Activated CD4-positive, alpha-beta T cell treated with anti-CD3 and anti-CD28 coated beads, Interleukin-2, amount 50 U/mL, for 4 hours (primary cell): ENCODE results near the gene ADORA3.
A peak's percentile ranks its signal among the peaks of the same experiment; 100 is the strongest.

Source experiments
- DNase-seq, 2 experiments: peaks; one replicate each; pipeline ENCODE4 v3.0.0-alpha.2; 2020

ADORA3 gene

GRCh38 chr1:111507411-111508201, 4.2 kb upstream of the ADORA3 start:
- peak; percentile 55 to 56 for DNase-seq

DNA sequence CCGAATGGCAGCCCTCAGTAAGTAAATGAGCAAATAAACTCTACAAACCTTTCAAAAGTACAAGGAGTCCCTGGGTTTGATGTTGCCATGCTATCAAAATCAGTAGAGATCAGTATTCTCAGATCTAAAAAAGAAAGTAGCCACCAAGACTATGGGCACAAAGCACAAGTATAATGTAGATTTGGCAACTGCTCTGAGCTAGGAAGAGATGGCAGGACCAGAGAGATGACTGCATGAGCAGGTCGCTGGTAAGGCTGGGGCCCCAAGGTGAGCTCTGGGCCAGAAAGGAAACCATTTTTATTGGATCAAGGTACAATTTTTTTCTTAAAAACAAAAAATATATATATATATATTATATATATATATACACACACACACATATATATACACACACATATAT, 3.1 kb upstream of the ADORA3 start:
- DNase-seq, result no peak

DNA sequence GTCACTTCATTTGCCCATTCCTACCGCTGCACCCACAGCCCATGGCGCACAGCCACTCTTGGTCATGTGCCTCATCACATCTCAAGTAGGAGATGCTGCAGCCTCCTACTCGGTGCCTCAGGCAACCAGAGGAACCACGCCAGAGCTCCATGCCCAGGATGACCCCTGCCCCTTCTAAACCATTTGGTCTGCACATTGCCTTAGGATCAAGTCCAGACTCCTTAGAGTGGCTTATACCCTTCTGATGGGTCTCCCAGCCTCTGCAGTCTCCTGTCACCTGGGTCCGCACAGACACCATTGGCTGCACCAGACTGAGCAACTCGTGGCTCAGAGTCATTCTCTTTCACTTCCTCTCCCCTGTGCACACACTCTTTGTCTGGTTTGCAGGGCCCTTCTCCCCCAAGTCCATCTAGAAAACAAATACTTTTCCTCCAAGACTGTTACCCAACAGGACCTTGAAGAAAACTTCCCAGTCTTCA, 2.2 kb upstream of the ADORA3 start:
- DNase-seq, result no peak

DNA sequence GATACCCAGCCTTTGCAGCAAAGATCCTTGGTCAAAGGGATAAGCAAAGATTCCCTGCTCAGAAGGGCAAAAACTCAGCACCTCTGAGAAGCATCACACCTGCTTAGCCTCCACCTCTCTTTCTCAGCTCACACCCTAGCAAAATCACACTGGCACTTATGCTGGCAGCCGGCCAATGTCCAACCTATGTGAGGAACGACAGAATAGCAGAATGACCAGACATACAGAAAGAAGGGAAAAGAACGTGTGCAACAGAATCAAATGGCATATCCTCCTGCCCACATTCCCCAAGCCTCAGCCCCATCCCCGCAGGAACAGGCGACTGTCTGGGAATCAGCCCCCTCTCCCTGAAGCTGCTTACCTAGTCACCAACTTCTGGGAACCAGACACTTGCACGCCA, 664 bp upstream of the ADORA3 start:
- DNase-seq, result no peak

- DNase-seq, result no peak
Observed at GRCh38 chr1:111501645-111502044, 1.8 kb downstream of the ADORA3 start.

GRCh38 chr1:111499026-111499785, 4.2 kb downstream of the ADORA3 start:
- no peak for DNase-seq

GRCh38 chr1:111497592-111497991, 5.8 kb downstream of the ADORA3 start:
- DNase-seq, result no peak

DNA sequence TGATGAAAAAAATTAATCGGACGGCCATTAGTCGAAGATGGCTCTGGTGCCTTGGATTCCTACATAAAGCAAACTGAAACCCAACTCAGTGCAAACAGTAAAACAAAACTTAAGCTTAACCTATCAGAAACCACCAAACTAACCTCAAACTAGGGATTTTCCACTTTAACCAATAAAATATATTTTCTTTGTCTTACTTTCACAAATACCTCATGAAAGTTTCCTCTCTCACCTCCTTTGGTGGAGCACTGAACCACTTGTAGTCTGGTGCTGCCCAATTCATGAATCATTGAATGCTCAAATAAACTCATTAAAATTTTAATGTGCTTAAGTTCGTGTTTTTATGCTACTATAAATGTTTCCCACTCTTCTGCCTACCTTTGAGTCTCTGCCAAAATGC, 7.0 kb downstream of the ADORA3 start:
- no peak for DNase-seq

GRCh38 chr1:111491070-111491469, 12.4 kb downstream of the ADORA3 start:
- no peak for DNase-seq

- DNase-seq, result no peak
Observed at GRCh38 chr1:111490220-111490619, 13.2 kb downstream of the ADORA3 start.

- DNase-seq, result no peak
Observed at GRCh38 chr1:111489604-111490003, 13.8 kb downstream of the ADORA3 start.

GRCh38 chr1:111488669-111489068, 14.8 kb downstream of the ADORA3 start:
- DNase-seq, result no peak

DNA sequence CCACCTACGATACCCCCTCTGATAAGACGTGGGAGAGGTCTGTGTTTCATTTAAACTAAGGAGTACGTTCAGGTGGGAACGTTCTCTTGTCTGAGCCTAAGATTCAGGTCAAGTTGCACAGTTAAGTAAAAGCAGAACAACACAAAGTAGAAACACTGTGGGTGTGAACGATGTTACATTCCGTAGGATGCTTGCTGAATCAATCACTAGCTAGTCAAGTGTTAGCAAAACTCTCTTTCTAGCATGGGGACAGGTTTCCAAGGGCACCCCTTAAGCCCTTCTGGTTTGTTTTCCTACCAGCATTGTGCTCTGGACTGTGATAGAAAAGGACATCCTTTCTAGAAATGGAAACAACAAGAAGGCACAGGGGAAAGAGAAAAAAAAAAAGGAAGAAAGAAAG, 16.3 kb downstream of the ADORA3 start:
- DNase-seq, result no peak

- DNase-seq, result no peak
Observed at GRCh38 chr1:111486431-111486830, 17.0 kb downstream of the ADORA3 start.

GRCh38 chr1:111484391-111485026, 18.9 kb downstream of the ADORA3 start:
- DNase-seq, result no peak

- DNase-seq, result no peak
Observed at GRCh38 chr1:111483876-111484275, 19.6 kb downstream of the ADORA3 start.

DNA sequence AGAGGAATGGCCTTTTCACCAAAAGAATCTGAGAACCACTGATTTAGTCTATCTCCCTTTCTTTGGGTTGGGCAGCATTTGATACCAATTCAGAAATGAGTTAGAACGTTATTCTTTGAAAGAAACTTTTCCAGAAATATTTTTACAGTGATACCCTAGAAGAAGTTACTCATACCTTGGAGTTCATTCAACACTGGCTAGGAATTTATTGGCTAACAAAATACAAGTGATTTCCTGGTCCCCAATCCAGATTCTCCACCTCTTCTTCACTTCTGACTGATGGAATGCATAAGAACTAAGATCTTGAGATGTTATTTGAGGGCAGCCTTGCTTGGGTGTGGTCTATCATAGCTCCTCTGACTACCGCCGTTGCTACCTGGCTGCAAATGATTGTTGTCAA, 20.3 kb downstream of the ADORA3 start:
- no peak for DNase-seq

GRCh38 chr1:111481387-111482221, 21.8 kb downstream of the ADORA3 start:
- DNase-seq, result peak; percentile 53 to 56

DNA sequence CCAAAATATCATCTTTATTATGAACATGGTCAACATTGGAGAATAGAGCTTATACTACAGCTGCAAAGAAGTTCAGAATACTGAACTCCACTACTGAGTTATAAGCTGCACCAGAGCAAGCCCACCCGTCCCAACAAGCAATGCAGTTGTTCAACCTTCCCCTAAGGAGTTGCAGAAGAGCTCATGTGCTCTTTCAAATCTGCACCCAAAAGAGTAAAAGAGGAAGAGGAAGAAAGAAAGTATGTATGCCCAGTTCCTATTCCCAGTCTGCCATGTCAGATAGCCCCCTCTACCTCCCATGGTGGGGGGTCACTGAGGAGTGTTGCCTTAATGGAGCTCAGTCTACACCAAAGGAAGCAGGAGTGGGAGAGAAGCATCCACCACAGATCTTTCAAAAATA, 22.8 kb downstream of the ADORA3 start:
- DNase-seq, result no peak

- no peak for DNase-seq
Observed at GRCh38 chr1:111476761-111477309, 26.6 kb downstream of the ADORA3 start.

DNA sequence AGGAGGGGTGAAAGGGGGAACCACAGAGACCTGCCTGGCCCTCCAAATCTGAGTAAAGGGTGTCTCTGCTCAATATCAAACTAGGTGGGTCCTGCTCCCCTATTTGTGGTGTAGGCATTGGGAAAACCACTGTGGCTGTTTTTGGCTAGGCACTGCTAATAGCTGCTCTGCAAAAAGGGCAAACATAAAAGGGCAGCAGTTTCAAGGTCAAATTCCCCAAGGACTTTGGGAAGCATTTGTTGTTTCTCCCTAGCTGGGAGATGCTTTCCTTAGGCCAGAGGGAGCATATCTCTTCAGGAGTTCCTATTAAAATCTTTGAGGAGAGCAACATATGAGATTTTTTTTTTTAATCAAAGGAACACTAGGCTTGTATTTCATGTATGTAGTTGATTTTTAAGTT, 27.2 kb downstream of the ADORA3 start:
- DNase-seq, result no peak

DNA sequence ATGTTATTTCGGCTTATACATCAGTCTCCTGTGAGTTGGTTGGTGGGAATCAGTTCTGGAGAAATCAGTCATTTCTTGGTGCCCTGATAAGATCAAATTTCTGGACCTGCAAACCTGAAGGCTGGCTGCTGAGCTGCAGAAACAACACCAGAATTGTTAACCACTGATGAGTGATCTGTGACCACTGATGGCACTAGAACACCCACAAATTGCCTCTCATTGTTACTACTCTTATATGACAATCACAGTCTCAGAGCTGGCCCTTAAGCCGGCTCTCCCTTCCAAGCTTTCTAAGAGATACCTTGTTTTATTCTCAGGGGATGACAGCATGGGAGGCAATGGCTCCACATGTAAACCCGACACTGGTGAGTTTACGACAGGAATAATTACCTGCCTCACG, 27.7 kb downstream of the ADORA3 start:
- DNase-seq, result no peak

DNA sequence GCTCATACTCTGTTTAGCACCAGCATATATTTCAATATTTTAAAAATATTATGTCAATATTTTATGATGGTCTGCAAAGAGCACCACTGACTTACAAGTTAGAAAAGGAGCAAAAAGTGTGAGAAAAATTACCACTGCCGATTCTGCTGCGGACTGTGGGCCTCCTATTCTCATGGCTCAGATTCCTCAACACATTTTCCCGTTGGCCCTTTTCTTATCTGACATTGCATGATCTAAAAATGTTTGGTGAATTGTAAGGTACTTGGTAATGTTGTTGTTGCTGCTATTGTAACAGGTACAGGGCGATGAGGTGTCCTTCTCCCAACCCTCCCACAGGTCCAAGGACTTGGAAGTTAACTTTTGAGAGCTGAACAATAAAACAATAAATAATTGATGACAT, 28.9 kb downstream of the ADORA3 start:
- DNase-seq, result no peak
